Upper lobe of left lung (tissue), 4 donors: ENCODE results near the gene CD7.

Experiments used
- EP300 ChIP-seq, 4 donors: sonication (generic); formaldehyde crosslinking; IDR thresholded peaks; one replicate each; pipeline ENCODE4 v1.5.1; 2017; ENCODE audit warnings: antibody characterized with exemption in 4 of 4, control low read depth in 2 of 4
- POLR2A ChIP-seq, 4 donors: fragments of 450-650 bp; IDR thresholded peaks; one replicate each; pipeline ENCODE4 v1.5.1; 2016 to 2017; ENCODE audit warnings: antibody characterized with exemption in 4 of 4, mild to moderate bottlenecking in 2 of 4
- TF ChIP-seq, protein P1 (sequence below), 6 experiments: fragments of 450-650 bp in 4 of 6; fragments of 200-600 bp in 2 of 6; sonication (generic) in 2 of 6; IDR thresholded peaks; one replicate each; pipeline ENCODE4 v1.5.1; 2016 to 2019; ENCODE audit warnings: antibody characterized with exemption in 6 of 6

DNA sequence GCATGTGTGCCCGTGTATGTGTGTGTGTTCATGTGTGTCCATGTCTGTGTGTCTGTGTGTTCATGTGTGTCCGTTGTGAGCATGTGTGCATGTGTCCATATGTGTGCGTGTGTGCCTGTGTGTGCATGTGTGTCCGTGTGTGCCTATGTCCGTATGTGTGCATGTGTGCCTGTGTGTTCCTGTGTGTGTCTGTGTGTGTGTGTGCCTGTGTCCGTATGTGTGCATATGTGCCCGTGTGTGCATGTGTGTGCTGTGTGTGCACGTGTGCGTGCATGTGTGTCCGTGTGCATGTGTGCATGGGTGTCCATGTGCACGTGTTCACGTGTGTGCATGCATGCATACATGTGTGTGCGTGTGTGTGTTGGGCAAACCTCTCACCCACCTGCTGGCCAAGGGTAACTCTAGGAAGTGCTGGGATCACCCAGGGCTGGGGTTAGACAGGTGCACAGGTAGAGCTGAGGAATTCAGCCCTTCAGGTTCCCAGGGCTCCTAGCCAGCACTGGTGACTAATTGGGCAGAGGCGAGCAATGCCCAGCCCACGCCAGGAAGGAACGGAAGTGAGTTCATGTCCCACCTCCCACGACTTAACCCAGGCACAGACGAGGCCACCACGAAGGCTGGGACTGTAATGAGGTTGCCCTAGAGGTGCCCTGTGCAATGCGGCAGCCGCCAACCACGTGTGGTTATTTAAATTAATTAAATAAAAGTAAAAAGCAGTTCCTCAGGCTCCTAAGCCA, 35.7 kb downstream of the CD7 start:
- TF ChIP-seq, protein P1, sequence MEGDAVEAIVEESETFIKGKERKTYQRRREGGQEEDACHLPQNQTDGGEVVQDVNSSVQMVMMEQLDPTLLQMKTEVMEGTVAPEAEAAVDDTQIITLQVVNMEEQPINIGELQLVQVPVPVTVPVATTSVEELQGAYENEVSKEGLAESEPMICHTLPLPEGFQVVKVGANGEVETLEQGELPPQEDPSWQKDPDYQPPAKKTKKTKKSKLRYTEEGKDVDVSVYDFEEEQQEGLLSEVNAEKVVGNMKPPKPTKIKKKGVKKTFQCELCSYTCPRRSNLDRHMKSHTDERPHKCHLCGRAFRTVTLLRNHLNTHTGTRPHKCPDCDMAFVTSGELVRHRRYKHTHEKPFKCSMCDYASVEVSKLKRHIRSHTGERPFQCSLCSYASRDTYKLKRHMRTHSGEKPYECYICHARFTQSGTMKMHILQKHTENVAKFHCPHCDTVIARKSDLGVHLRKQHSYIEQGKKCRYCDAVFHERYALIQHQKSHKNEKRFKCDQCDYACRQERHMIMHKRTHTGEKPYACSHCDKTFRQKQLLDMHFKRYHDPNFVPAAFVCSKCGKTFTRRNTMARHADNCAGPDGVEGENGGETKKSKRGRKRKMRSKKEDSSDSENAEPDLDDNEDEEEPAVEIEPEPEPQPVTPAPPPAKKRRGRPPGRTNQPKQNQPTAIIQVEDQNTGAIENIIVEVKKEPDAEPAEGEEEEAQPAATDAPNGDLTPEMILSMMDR (IDR thresholded peaks at IDR 0.05) = no peak
- TF ChIP-seq POLR2A (IDR thresholded peaks at IDR 0.05) (no peak), EP300 (IDR thresholded peaks at IDR 0.05) (no peak)
